22Rv1 (cell line): ENCODE data around the gene CSRP1.
"Not testable (repeated sequence)": the region's sequence is repeated elsewhere in the genome, so short reads cannot be mapped to it uniquely, and the experiment has no call there.

ENCODE experiments used
- H3K27ac ChIP-seq: fragments of 450-650 bp; 2 replicates; pipeline ENCODE4 v1.5.1; 2017
- CTCF ChIP-seq: fragments of 450-650 bp; IDR thresholded peaks from 2 replicates; pipeline ENCODE4 v1.5.1; 2017; ENCODE audit warnings: mild to moderate bottlenecking
- ZFX ChIP-seq: fragments of 450-650 bp; IDR thresholded peaks from 2 replicates; pipeline ENCODE4 v1.6.1; 2017; ENCODE audit warnings: antibody characterized with exemption, borderline replicate concordance

The CSRP1 gene

GRCh38 chr1:201551877-201552731, 45.2 kb upstream of the CSRP1 start:
- TF ChIP-seq ZFX (no peak), CTCF (no peak)
- no peak overlapping the region for H3K27ac ChIP-seq

GRCh38 chr1:201551096-201551495, 44.2 kb upstream of the CSRP1 start:
- TF ChIP-seq CTCF (no peak), ZFX (no peak)
- no peak overlapping the region for H3K27ac ChIP-seq

DNA sequence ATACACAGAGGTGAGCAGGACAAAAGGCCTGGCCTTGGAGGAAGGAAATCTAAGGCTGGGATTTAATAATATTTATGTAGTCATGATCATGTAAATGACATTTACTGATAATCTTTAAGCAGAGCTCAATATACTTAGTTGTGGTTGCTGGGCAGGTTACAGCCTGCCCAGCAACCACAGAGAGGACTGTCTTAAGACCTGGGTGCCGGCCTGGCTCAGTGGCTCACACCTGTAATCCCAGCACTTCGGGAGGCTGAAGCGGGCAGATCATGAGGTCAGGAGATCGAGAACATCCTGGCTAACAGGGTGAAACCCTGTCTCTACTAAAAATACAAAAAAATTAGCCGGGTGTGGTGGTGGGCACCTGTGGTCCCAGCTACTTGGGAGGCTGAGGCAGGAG, 42.6 kb upstream of the CSRP1 start:
- H3K27ac ChIP-seq, result not testable (repeated sequence)

DNA sequence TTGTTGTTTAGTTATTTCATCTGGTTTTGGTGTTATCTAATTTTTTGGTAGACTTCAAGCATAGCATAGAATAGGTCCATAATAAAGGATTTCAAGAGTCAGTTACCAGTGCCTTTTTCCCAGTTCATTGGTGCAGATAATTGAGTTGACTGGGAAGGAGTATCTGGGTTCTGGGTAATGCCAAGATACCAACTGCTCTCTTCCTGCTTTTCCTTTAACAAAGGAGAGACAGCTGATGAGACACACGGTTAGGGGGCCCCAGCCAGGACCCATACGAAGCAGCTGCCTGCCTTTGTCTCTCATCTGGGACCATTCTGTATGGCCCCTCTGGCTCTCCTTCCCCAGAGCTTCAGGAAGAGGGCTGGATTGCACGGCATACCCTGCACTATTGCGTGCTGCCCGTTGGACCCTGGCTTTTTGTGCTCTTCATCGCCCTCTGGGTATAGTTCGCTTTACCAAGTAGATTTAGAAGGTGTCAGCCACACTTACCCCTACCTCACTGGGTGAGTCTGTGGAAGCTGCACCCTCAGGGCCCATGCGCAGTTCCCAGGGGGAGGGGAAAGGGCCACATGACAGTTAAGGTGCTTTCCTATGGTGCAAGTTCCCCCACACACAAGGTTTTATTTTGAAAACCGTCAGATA, 39.0 kb upstream of the CSRP1 start:
- H3K27ac ChIP-seq, result no peak overlapping the region
- TF ChIP-seq CTCF, result peak; percentile 50
- no peak for TF ChIP-seq ZFX

GRCh38 chr1:201544710-201545109, 37.8 kb upstream of the CSRP1 start:
- no peak overlapping the region for H3K27ac ChIP-seq
- TF ChIP-seq ZFX (no peak), CTCF (no peak)

GRCh38 chr1:201543871-201544642, 37.1 kb upstream of the CSRP1 start:
- TF ChIP-seq ZFX (no peak), CTCF (no peak)
- H3K27ac ChIP-seq, result no peak overlapping the region

- H3K27ac ChIP-seq, result no peak overlapping the region
- TF ChIP-seq CTCF (no peak), ZFX (no peak)
These were observed 35.5 kb upstream of the CSRP1 start for GRCh38 chr1:201542309-201543035.
